Calu3 (cell line): Measurements from ENCODE around the gene DICER1. TPM values are rescaled to one million over a fixed set of nuclear protein-coding genes. Genes with fewer than 3 reads are reported as not detected.

Source experiments
- BruUV-seq: library from RNA; stranded (reverse); fragments of 400-500 nt; replicated peaks from 2 replicates; lab custom pipeline; 2021; lab: Mats Ljungman, UMichigan
- CTCF ChIA-PET: fragments of 300-600 bp; sonication (Branson Sonifier 250); formaldehyde crosslinking; loops from one replicate; lab custom pipeline; 2022; ENCODE audit warnings: antibody characterized with exemption; lab: Charles Lee
- DNase-seq: peaks from one replicate; pipeline ENCODE4 v3.0.0; 2022
- H3K27ac Mint-ChIP-seq: one replicate; pipeline ENCODE4 v1.8.0; 2022; ENCODE audit warnings: mixed read lengths; ENCODE audit not compliant: unreplicated experiment
- H3K27me3 Mint-ChIP-seq: one replicate; pipeline ENCODE4 v1.8.0; 2022; ENCODE audit warnings: mixed read lengths; ENCODE audit not compliant: unreplicated experiment
- H3K36me3 Mint-ChIP-seq: one replicate; pipeline ENCODE4 v1.8.0; 2022; ENCODE audit warnings: mild to moderate bottlenecking, moderate library complexity, mixed read lengths; ENCODE audit not compliant: insufficient read depth, unreplicated experiment
- H3K4me1 Mint-ChIP-seq: one replicate; pipeline ENCODE4 v1.8.0; 2022; ENCODE audit warnings: mild to moderate bottlenecking, low read depth, mixed read lengths; ENCODE audit not compliant: unreplicated experiment
- H3K4me3 Mint-ChIP-seq: one replicate; pipeline ENCODE4 v1.8.0; 2022; ENCODE audit warnings: mild to moderate bottlenecking, low read depth, moderate library complexity, mixed read lengths; ENCODE audit not compliant: unreplicated experiment
- H3K9me3 Mint-ChIP-seq: one replicate; pipeline ENCODE4 v1.8.0; 2022; ENCODE audit warnings: low read depth, mixed read lengths; ENCODE audit not compliant: unreplicated experiment
- CTCF ChIP-seq: fragments of 200-600 bp; IDR thresholded peaks from one replicate; pipeline ENCODE4 v1.8.0; 2022; ENCODE audit warnings: antibody characterized with exemption; ENCODE audit not compliant: unreplicated experiment
- intact Hi-C: fragments of 100-400 bp; cut with micrococcal nuclease; formaldehyde crosslinking; loops from one replicate; pipeline ENCODE4 v1.10.0; 2022; ENCODE audit not compliant: unreplicated experiment
- total RNA-seq: library from RNA; stranded (reverse); gene quantifications from 2 replicates; pipeline ENCODE4 v1.2.3, GENCODE V29; 2022

The DICER1 gene
- total RNA-seq, 1 experiment from 2014 or later = 53.8 TPM

DNA sequence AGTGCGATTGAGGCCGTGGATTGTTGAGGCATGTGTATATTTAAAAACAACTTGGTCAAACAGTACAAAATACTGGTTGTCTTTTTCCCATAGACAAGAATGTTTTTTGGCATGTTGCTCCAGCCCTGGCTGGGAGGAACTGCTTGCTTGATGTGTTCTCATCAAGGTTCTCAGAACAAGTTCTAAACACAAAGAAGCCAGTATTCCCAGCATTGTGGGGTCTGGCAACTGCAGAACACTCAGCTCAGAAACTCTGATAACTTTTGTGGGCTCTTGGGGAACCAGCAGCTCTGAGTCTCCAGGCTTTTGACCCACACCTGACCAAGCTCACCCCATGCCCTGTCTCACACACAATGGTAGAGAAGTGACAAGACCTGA, 27.1 kb upstream of the DICER1 start:
- no peak for TF ChIP-seq CTCF
- intact Hi-C loops = loop anchor here (5.0 kb wide), 1 partner anchor 178 kb away; no protein-coding TSS in a partner anchor
- DNase-seq = no peak
- CTCF ChIA-PET = interaction anchor here (0.6 to 1.8 kb wide), 7 partner anchors 10 to 152 kb away, joined by 3 to 5 read pairs (median 4); partner anchors contain the start of gene DICER1
- no peaks in the 10 kb centered on the region for H3K9me3 Mint-ChIP-seq
- no TSS peak for BruUV-seq
- H3K4me1 Mint-ChIP-seq = peaks cover 25% of the 10 kb centered on the region
- peak overlapping the region; percentile 53 for H3K4me3 Mint-ChIP-seq
- peak overlapping the region; percentile 85 for H3K27ac Mint-ChIP-seq
- H3K27me3 Mint-ChIP-seq = no peaks in the 10 kb centered on the region
- H3K36me3 Mint-ChIP-seq = peaks cover 34% of the 10 kb centered on the region

DNA sequence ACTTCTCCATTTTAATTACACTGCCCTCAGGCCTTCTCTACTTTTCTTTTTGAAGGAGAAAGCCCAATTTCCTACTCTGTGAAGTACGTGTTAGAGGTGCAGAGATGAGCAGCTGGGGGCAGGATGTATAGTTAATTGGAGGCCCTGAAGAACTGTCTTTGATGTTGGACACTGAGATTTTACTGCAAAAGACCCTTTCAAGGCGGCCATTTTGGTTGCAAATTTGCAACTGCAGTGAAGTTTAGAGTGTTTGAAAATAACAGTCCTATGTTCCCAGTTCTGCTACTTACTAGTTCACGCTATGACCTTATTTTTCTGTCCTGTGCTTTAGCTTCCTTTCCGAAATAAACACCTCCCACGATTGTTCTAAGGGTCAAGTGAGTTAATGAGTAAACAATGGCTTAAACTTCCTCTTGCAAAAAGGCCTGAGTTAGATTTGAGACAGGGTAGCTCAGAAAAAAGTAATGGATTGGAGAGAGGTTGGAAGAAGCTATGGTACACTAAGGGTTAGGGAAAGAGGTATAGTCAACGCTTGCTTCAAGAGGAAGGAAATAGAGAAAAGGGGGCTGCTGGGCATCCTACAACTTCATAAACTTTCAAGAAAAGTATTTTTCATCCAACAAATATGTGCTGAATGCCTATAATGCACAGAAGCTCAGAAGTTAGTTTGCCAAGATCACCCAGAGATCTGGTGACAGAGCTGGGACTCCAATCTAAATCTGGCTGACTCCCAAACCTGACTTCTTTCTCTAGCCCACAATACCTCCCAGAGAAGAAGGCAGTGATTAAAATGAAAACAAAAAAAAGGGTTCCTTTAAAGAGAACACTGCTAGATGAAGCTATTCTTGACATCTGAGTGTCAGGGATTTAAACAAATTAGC, 26.4 kb upstream of the DICER1 start:
- H3K4me3 Mint-ChIP-seq = peak overlapping the region; percentile 53
- CTCF ChIA-PET = interaction anchor here (0.6 to 1.8 kb wide), 7 partner anchors 9 to 152 kb away, joined by 3 to 5 read pairs (median 4); partner anchors contain the start of gene DICER1
- peaks cover 32% of the 10 kb centered on the region for H3K36me3 Mint-ChIP-seq
- no peak for DNase-seq
- H3K9me3 Mint-ChIP-seq = no peaks in the 10 kb centered on the region
- no peak for TF ChIP-seq CTCF
- intact Hi-C loops = loop anchor here (5.0 kb wide), 1 partner anchor 179 kb away; no protein-coding TSS in a partner anchor
- peak overlapping the region; percentile 85 for H3K27ac Mint-ChIP-seq
- BruUV-seq = no TSS peak
- peaks cover 25% of the 10 kb centered on the region for H3K4me1 Mint-ChIP-seq
- no peaks in the 10 kb centered on the region for H3K27me3 Mint-ChIP-seq

GRCh38 chr14:95183082-95183481, 25.8 kb upstream of the DICER1 start:
- no peak for TF ChIP-seq CTCF
- BruUV-seq = no TSS peak
- Mint-ChIP-seq H3K36me3 (peaks cover 25% of the 10 kb centered on the region), H3K27ac (no peak overlapping the region), H3K4me3 (no peak overlapping the region), H3K27me3 (no peaks in the 10 kb centered on the region), H3K4me1 (peaks cover 25% of the 10 kb centered on the region), H3K9me3 (no peaks in the 10 kb centered on the region)
- DNase-seq = no peak
- CTCF ChIA-PET = interaction anchor here (1.4 to 1.8 kb wide), 3 partner anchors 9 to 66 kb away, joined by 3 to 5 read pairs (median 4); partner anchors contain the start of gene DICER1
- intact Hi-C loops = loop anchor here (5.0 kb wide), 1 partner anchor 179 kb away; no protein-coding TSS in a partner anchor

GRCh38 chr14:95182379-95182778, 25.1 kb upstream of the DICER1 start:
- Mint-ChIP-seq H3K4me3 (no peak overlapping the region), H3K36me3 (peaks cover 22% of the 10 kb centered on the region), H3K9me3 (no peaks in the 10 kb centered on the region), H3K27ac (no peak overlapping the region), H3K4me1 (peaks cover 25% of the 10 kb centered on the region), H3K27me3 (no peaks in the 10 kb centered on the region)
- BruUV-seq = no TSS peak
- intact Hi-C loops = loop anchor here (5.0 kb wide), 1 partner anchor 180 kb away; no protein-coding TSS in a partner anchor
- CTCF ChIA-PET = no interaction called here
- DNase-seq = no peak
- no peak for TF ChIP-seq CTCF
